K562 (cell line): Measurements from ENCODE around the gene MINK1. TPM values are rescaled to one million over a fixed set of nuclear protein-coding genes. Genes with fewer than 3 reads are reported as not detected.

Experiments
- ATAC-seq: fragments of 200-7000 bp; cut with Tn5 transposase; 3 replicates; pipeline ENCODE4 v1.9.1; 2020; ENCODE audit warnings: moderate library complexity
- BruUV-seq: library from RNA; stranded (reverse); fragments of 400-500 nt; replicated peaks from 2 replicates; lab custom pipeline; 2021; lab: Mats Ljungman, UMichigan
- CTCF ChIA-PET: fragments of 300-600 bp; formaldehyde crosslinking; extraction: SDS; loops from one replicate; lab custom pipeline; 2021; ENCODE audit warnings: low intra/inter-chr PET ratio; lab: Yijun Ruan, JAX
- POLR2A ChIA-PET: fragments of 300-600, 350-650 bp; sonication (Branson Sonifier 250); formaldehyde crosslinking; extraction: SDS; loops from one replicate; lab custom pipeline; 2021; ENCODE audit warnings: antibody characterized with exemption, inconsistent platforms; lab: Yijun Ruan, JAX
- DNase-seq, 4 experiments: peaks; one replicate each; pipeline versions ENCODE4 v3.0.0 to v3.0.0-alpha.2; 2011 to 2018; ENCODE audit warnings: low spot score in 3 of 4, mixed read lengths in 3 of 4; ENCODE audit errors: extremely low read depth in 1 of 4
- FAIRE-seq: peaks from 2 replicates; lab custom pipeline; 2011; peaks lifted over from hg19 to GRCh38; lab: Jason Lieb, UNC
- H2AFZ ChIP-seq: 2 replicates; pipeline ENCODE4 v1.6.0; 2011; ENCODE audit warnings: low read depth, low read length, control low read depth, inconsistent platforms
- H3K27ac ChIP-seq: fragments of 200-600 bp; 3 replicates; pipeline ENCODE4 v1.8.0; 2011; ENCODE audit warnings: low read depth, mild to moderate bottlenecking, control low read depth, inconsistent platforms, low read length, moderate library complexity, mixed read lengths; ENCODE audit errors: extremely low read depth
- H3K27me3 ChIP-seq, 2 experiments: fragments of 300-600 bp in 1 of 2; 2 replicates in 1 of 2; 3 replicates in 1 of 2; pipeline versions ENCODE4 v1.6.0 to v1.8.0; 2011; ENCODE audit warnings: inconsistent platforms in 2 of 2, low read length in 2 of 2, mild to moderate bottlenecking in 1 of 2, mixed read lengths in 1 of 2, moderate library complexity in 1 of 2; ENCODE audit not compliant: control insufficient read depth in 2 of 2, insufficient read depth in 2 of 2
- H3K36me3 ChIP-seq: fragments of 300-600 bp; 3 replicates; pipeline ENCODE4 v1.8.0; 2011; ENCODE audit warnings: mild to moderate bottlenecking, low read length, inconsistent platforms; ENCODE audit not compliant: control insufficient read depth, insufficient read depth
- H3K4me1 ChIP-seq, 2 experiments: fragments of 200-600 bp in 1 of 2; replicated peaks in 1 of 2; 2 replicates in 1 of 2; 3 replicates in 1 of 2; pipeline versions ENCODE4 v1.5.1 to v1.8.0; 2011; ENCODE audit warnings: inconsistent platforms in 2 of 2, low read length in 2 of 2, mild to moderate bottlenecking in 1 of 2, mixed read lengths in 1 of 2, moderate library complexity in 1 of 2; ENCODE audit not compliant: control insufficient read depth in 2 of 2, insufficient read depth in 2 of 2
- H3K4me2 ChIP-seq: 2 replicates; pipeline ENCODE4 v1.6.1; 2011; ENCODE audit warnings: low read length, control low read depth, inconsistent platforms, mixed read lengths; ENCODE audit not compliant: insufficient read depth
- H3K4me3 ChIP-seq: fragments of 200-600 bp; sonication (generic), shearing (Covaris generic); 2 replicates; pipeline ENCODE4 v1.5.1; 2016; ENCODE audit warnings: control low read depth, inconsistent platforms
- H3K79me2 ChIP-seq: fragments of 200-600 bp; 3 replicates; pipeline ENCODE4 v1.8.0; 2011; ENCODE audit warnings: low read length, inconsistent platforms; ENCODE audit not compliant: control insufficient read depth, insufficient read depth
- H3K9ac ChIP-seq, 2 experiments: 2 replicates each; pipeline versions ENCODE4 v1.6.0 to v1.6.1; 2011; ENCODE audit warnings: low read depth in 2 of 2, low read length in 2 of 2, control low read depth in 1 of 2, inconsistent platforms in 1 of 2, mild to moderate bottlenecking in 1 of 2, mixed read lengths in 1 of 2; ENCODE audit not compliant: insufficient read depth in 1 of 2
- H3K9me1 ChIP-seq: one replicate; pipeline ENCODE4 v1.6.0; 2011; ENCODE audit warnings: inconsistent platforms, mild to moderate bottlenecking, low read length, moderate library complexity; ENCODE audit not compliant: control insufficient read depth, insufficient read depth
- H3K9me3 ChIP-seq: replicated peaks from 2 replicates; pipeline ENCODE4 v1.5.1; 2011; ENCODE audit warnings: low read depth, low read length, inconsistent platforms; ENCODE audit not compliant: control insufficient read depth, insufficient read depth
- H4K20me1 ChIP-seq: replicated peaks from 2 replicates; pipeline ENCODE4 v1.6.1; 2011; ENCODE audit warnings: low read length, inconsistent platforms, mixed read lengths; ENCODE audit not compliant: control insufficient read depth, insufficient read depth
- NFIC ChIP-seq: fragments of 450-650 bp; IDR thresholded peaks from 2 replicates; pipeline ENCODE4 v1.6.1; 2017; ENCODE audit warnings: mild to moderate bottlenecking, inconsistent platforms
- POLR2A ChIP-seq: fragments of 450-650 bp; conservative IDR thresholded peaks from 2 replicates; pipeline ENCODE4 v1.6.1; 2016
- RBFOX2 ChIP-seq: fragments of 200-400 bp; formaldehyde crosslinking; IDR thresholded peaks from 2 replicates; pipeline ENCODE4 v1.6.1; 2017; ENCODE audit warnings: low read depth, mild to moderate bottlenecking, low read length, moderate library complexity
- ZFP30 ChIP-seq: fragments of 250-450 bp; sonication (Bioruptor Pico); IDR thresholded peaks from 2 replicates; pipeline ENCODE4 v1.8.0; 2022; ENCODE audit warnings: moderate library complexity, mild to moderate bottlenecking, inconsistent platforms, borderline replicate concordance
- in situ Hi-C: fragments of 300-500 bp; cut with MboI; formaldehyde crosslinking; loops from 4 replicates; pipeline ENCODE4 v1.15.0; 2018; ENCODE audit warnings: inconsistent platforms, mixed read lengths
- intact Hi-C: fragments of 100-400 bp; cut with micrococcal nuclease; formaldehyde crosslinking; loops from 2 replicates; pipeline ENCODE4 v1.14.2; 2022
- polyA plus RNA-seq, 8 experiments: library from polyadenylated mRNA; depleted of rRNA in 4 of 8; stranded (reverse) in 5 of 8; unstranded in 3 of 8; fragments of >200 nt; fragmentation: Nextera tagmentation in 2 of 8; fragmentation: Illumina TruSeq in 1 of 8; extraction: Ambion mirVana in 2 of 8; extraction: Trizol in 1 of 8; gene quantifications; 2 replicates each; pipeline versions ENCODE4 v1.2.1 to v1.2.3, GENCODE V29; 2011 to 2014; ENCODE audit warnings: inconsistent platforms in 1 of 8, missing spikeins in 1 of 8
- total RNA-seq, 7 experiments: library from RNA; depleted of rRNA in 6 of 7; stranded (reverse); fragments of >200 nt in 6 of 7; fragmentation: Illumina TruSeq in 2 of 7; extraction: Trizol in 2 of 7; gene quantifications; 2 replicates each; pipeline versions ENCODE4 v1.2.1 to v1.2.3, GENCODE V29; 2011 to 2021; ENCODE audit warnings: low replicate concordance in 1 of 7
- TF ChIP-seq, protein P1 (sequence below), 3 experiments: IDR thresholded peaks in 2 of 3; conservative IDR thresholded peaks in 1 of 3; 2 replicates each; pipeline ENCODE4 v1.5.1; 2011 to 2012; ENCODE audit warnings: low read length in 3 of 3, mild to moderate bottlenecking in 3 of 3, control low read depth in 2 of 3, improper control_type of control experiment in 1 of 3, inconsistent platforms in 1 of 3, low read depth in 1 of 3, mixed read lengths in 1 of 3, moderate library complexity in 1 of 3; ENCODE audit not compliant: insufficient read depth in 2 of 3

MINK1 gene
- total and polyA plus RNA-seq, 9 of the 15 experiments (the other 6 are each of a cell fraction or from before 2014, with no cell fraction given): 0.11 to 54.2 (median 14.9) TPM

DNA sequence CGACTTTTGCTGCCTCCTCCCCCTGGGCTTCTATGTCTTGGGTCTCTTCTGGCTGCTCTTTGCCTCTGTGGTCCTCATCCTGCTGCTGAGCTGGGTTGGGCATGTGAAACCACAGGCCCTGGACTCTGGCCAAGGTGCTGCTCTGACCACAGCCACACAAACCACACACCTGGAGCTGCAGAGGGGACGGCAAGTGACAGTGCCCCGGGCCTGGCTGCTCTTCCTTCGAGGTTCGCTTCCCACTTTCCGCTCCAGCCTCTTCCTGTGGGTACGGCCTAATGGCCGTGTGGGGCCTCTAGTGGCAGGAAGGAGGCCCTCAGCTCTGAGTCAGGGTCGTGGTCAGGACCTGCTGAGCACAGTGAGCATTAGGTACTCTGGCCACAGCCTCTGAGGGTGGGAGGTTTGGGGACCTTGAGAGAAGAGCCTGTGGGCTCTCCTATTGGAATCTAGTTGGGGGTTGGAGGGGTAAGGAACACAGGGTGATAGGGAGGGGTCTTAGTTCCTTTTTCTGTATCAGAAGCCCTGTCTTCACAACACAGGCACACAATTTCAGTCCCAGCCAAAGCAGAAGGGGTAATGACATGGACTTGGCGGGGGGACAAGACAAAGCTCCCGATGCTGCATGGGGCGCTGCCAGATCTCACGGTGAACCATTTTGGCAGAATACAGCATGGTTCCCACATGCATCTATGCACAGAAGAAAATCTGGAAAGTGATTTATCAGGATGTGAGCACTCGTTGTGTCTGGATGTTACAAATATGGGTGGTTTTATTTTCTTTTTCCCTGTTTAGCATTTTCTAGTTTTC is 101.2 kb downstream of the MINK1 start (continued):
- TF ChIP-seq RBFOX2 (peak; percentile 54), POLR2A (peak; percentile 47), NFIC (peak; percentile 64)
- TF ChIP-seq, protein P1, sequence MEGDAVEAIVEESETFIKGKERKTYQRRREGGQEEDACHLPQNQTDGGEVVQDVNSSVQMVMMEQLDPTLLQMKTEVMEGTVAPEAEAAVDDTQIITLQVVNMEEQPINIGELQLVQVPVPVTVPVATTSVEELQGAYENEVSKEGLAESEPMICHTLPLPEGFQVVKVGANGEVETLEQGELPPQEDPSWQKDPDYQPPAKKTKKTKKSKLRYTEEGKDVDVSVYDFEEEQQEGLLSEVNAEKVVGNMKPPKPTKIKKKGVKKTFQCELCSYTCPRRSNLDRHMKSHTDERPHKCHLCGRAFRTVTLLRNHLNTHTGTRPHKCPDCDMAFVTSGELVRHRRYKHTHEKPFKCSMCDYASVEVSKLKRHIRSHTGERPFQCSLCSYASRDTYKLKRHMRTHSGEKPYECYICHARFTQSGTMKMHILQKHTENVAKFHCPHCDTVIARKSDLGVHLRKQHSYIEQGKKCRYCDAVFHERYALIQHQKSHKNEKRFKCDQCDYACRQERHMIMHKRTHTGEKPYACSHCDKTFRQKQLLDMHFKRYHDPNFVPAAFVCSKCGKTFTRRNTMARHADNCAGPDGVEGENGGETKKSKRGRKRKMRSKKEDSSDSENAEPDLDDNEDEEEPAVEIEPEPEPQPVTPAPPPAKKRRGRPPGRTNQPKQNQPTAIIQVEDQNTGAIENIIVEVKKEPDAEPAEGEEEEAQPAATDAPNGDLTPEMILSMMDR (IDR thresholded peaks at IDR 0.05 in 2 of 3, conservative IDR thresholded peaks at IDR 0.05 in 1 of 3; ENCODE audit: insufficient read depth in 2 of 3, low read depth in 1 of 3, low read length in 3 of 3): peak; percentile 41 to 46 (median 45); a peak in 5 of 6 replicates

- H3K36me3 ChIP-seq: peaks cover 26% of the 10 kb centered on the region
- H3K4me2 ChIP-seq: no peak overlapping the region
- ChIA-PET POLR2A (interaction anchor here (0.6 to 2.1 kb wide), 3 partner anchors 10 to 52 kb away, joined by 3 to 7 read pairs (median 5); partner anchors contain the start of gene CAMTA2), CTCF (no interaction called here)
- no peak overlapping the region for H3K27ac ChIP-seq
- intact Hi-C loops: no loop called here
- FAIRE-seq: no peak
- no peak for ATAC-seq
- peaks cover 10 to 32% of the 10 kb centered on the region in 2 experiments; a peak in 4 of 5 replicates for H3K4me1 ChIP-seq
- no peaks in the 10 kb centered on the region for H4K20me1 ChIP-seq
- no peaks in the 10 kb centered on the region for H3K9me1 ChIP-seq
- BruUV-seq: no TSS peak
- H3K9me3 ChIP-seq: no peaks in the 10 kb centered on the region
- no peak overlapping the region for H3K9ac ChIP-seq
- no peak overlapping the region for H2AFZ ChIP-seq
- no peak for DNase-seq
- H3K27me3 ChIP-seq: no peaks in the 10 kb centered on the region
- H3K79me2 ChIP-seq: peaks cover 22% of the 10 kb centered on the region
- no peak for TF ChIP-seq ZFP30 (CRISPR knock-in tag)
- H3K4me3 ChIP-seq: no peak overlapping the region
- in situ Hi-C loops: no loop called here
Observed at GRCh38 chr17:4935650-4936049, 102.5 kb downstream of the MINK1 start.
